GM12864 (cell line): ENCODE results near the gene COL9A3.

Source experiments
- DNase-seq: peaks from one replicate; pipeline ENCODE4 v3.0.0-alpha.2; 2011; ENCODE audit warnings: low read depth
- H3K4me3 ChIP-seq: 2 replicates; pipeline ENCODE4 v1.5.1; 2011; ENCODE audit warnings: mild to moderate bottlenecking, low read depth, low read length, control low read depth
- TF ChIP-seq, protein P1 (sequence below): IDR thresholded peaks from 2 replicates; pipeline ENCODE4 v1.5.1; 2011; ENCODE audit warnings: low read depth, mild to moderate bottlenecking, moderate library complexity, low read length, control low read depth, inconsistent platforms; ENCODE audit errors: missing control alignments

COL9A3 gene

GRCh38 chr20:62875419-62876361, 58.8 kb downstream of the COL9A3 start:
- TF ChIP-seq, protein P1, sequence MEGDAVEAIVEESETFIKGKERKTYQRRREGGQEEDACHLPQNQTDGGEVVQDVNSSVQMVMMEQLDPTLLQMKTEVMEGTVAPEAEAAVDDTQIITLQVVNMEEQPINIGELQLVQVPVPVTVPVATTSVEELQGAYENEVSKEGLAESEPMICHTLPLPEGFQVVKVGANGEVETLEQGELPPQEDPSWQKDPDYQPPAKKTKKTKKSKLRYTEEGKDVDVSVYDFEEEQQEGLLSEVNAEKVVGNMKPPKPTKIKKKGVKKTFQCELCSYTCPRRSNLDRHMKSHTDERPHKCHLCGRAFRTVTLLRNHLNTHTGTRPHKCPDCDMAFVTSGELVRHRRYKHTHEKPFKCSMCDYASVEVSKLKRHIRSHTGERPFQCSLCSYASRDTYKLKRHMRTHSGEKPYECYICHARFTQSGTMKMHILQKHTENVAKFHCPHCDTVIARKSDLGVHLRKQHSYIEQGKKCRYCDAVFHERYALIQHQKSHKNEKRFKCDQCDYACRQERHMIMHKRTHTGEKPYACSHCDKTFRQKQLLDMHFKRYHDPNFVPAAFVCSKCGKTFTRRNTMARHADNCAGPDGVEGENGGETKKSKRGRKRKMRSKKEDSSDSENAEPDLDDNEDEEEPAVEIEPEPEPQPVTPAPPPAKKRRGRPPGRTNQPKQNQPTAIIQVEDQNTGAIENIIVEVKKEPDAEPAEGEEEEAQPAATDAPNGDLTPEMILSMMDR: no peak
- no peak overlapping the region for H3K4me3 ChIP-seq
- DNase-seq: no peak

- DNase-seq: no peak
- TF ChIP-seq, protein P1: no peak
- no peak overlapping the region for H3K4me3 ChIP-seq
Observed at GRCh38 chr20:62876501-62876901, 59.7 kb downstream of the COL9A3 start.

DNA sequence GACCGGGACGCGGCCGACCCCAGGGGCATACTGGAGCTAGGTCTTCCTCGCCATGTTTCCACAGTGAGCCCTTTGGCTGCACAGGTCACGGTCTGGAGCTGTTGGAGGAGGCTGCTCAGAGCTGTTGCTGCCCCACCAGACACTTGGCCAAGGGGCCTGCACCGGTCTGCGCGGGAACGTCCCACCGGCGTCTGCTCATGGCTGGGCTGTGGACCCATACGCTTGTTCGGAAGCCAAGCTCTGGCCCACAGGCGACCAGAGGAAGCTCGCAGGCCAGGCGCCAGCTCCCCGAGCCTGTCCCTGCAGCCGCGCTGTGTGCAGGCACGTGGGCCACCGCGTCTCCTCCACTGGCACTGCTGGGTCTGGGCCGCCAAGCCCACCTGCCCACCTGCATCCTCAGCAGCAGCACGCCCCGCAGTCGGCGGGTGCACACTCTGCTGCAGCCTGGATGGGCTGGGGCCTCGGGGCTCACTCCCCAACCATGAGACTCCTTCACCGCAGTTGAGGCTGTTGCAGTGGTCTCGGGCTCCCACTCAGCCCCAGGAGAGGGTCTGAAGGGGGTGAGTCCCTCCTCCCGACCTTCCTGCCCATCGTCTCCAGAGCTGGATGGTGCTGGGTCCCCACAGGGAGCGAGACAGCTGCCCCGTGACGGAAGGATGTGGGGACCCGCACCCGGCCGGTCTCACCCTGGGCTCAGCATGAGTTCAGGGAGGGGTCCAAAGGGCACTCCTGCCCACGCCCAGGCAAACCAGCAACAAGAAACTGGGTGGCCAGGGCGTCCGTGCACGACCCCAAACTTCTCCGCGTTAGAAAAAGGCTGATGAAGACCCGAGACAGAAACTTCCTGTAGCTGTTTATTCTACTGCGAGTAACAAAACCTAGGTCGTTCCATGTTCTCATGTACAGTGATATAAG, 60.3 kb downstream of the COL9A3 start:
- TF ChIP-seq, protein P1: no peak
- no peak overlapping the region for H3K4me3 ChIP-seq
- no peak for DNase-seq

- DNase-seq: no peak
- H3K4me3 ChIP-seq: no peak overlapping the region
- TF ChIP-seq, protein P1: no peak
Observed at GRCh38 chr20:62878244-62879038, 61.6 kb downstream of the COL9A3 start.

- no peak overlapping the region for H3K4me3 ChIP-seq
- no peak for DNase-seq
- TF ChIP-seq, protein P1: no peak
Observed at GRCh38 chr20:62879275-62880146, 62.7 kb downstream of the COL9A3 start.
